ENCODE results near the gene SCNN1G.

The SCNN1G gene

GRCh38 chr16:23152386-23153178 is 30.0 kb upstream of the SCNN1G start:
- no peak for TF ChIP-seq CTCF (IDR thresholded peaks at IDR 0.05; ENCODE audit: extremely low read depth, insufficient read depth, missing control alignments)
- DNase-seq (ENCODE audit: low spot score), result no peak

GRCh38 chr16:23155445-23156049 is 27.0 kb upstream of the SCNN1G start:
- in situ Hi-C loops (cut with MboI; ENCODE audit: low pct_unique_long_range_greater_than_20kb, low sequenced_read_pairs, unreplicated experiment), result no loop called here
- peak; percentile 58 for TF ChIP-seq CTCF (IDR thresholded peaks at IDR 0.05; ENCODE audit: extremely low read depth, insufficient read depth, missing control alignments)
- DNase-seq (ENCODE audit: low spot score), result no peak

More at GRCh38 chr16:23152386-23153178, 30.0 kb upstream of the SCNN1G start:
- in situ Hi-C loops (cut with MboI; ENCODE audit: low pct_unique_long_range_greater_than_20kb, low sequenced_read_pairs, unreplicated experiment), result no loop called here

- no peak for TF ChIP-seq CTCF (IDR thresholded peaks at IDR 0.05; ENCODE audit: extremely low read depth, insufficient read depth, missing control alignments)
- no peak for DNase-seq (ENCODE audit: low spot score)
- in situ Hi-C loops (cut with MboI; ENCODE audit: low pct_unique_long_range_greater_than_20kb, low sequenced_read_pairs, unreplicated experiment), result no loop called here
Measured at GRCh38 chr16:23156110-23156509, 26.4 kb upstream of the SCNN1G start.

- no peak for DNase-seq (ENCODE audit: low spot score)
- in situ Hi-C loops (cut with MboI; ENCODE audit: low pct_unique_long_range_greater_than_20kb, low sequenced_read_pairs, unreplicated experiment), result no loop called here
- no peak for TF ChIP-seq CTCF (IDR thresholded peaks at IDR 0.05; ENCODE audit: extremely low read depth, insufficient read depth, missing control alignments)
Measured at GRCh38 chr16:23156946-23157460, 25.5 kb upstream of the SCNN1G start.

GRCh38 chr16:23158114-23158513 is 24.4 kb upstream of the SCNN1G start:
- in situ Hi-C loops (cut with MboI; ENCODE audit: low pct_unique_long_range_greater_than_20kb, low sequenced_read_pairs, unreplicated experiment), result no loop called here

GRCh38 chr16:23160082-23160481 is 22.5 kb upstream of the SCNN1G start:
- TF ChIP-seq CTCF (IDR thresholded peaks at IDR 0.05; ENCODE audit: extremely low read depth, insufficient read depth, missing control alignments), result no peak
- in situ Hi-C loops (cut with MboI; ENCODE audit: low pct_unique_long_range_greater_than_20kb, low sequenced_read_pairs, unreplicated experiment), result no loop called here
- no peak for DNase-seq (ENCODE audit: low spot score)

More at GRCh38 chr16:23158114-23158513, 24.4 kb upstream of the SCNN1G start:
- DNase-seq (ENCODE audit: low spot score), result no peak
- TF ChIP-seq CTCF (IDR thresholded peaks at IDR 0.05; ENCODE audit: extremely low read depth, insufficient read depth, missing control alignments), result no peak
